Measurements from ENCODE around the gene OR13H1. TPM values are rescaled to one million over a fixed set of nuclear protein-coding genes. Genes with fewer than 3 reads are reported as not detected.
"Not testable (repeated sequence)": the region's sequence is repeated elsewhere in the genome, so short reads cannot be mapped to it uniquely, and the experiment has no call there.

Gene OR13H1, protein sequence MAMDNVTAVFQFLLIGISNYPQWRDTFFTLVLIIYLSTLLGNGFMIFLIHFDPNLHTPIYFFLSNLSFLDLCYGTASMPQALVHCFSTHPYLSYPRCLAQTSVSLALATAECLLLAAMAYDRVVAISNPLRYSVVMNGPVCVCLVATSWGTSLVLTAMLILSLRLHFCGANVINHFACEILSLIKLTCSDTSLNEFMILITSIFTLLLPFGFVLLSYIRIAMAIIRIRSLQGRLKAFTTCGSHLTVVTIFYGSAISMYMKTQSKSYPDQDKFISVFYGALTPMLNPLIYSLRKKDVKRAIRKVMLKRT
- total RNA-seq, result not detected in 2 replicates

DNA sequence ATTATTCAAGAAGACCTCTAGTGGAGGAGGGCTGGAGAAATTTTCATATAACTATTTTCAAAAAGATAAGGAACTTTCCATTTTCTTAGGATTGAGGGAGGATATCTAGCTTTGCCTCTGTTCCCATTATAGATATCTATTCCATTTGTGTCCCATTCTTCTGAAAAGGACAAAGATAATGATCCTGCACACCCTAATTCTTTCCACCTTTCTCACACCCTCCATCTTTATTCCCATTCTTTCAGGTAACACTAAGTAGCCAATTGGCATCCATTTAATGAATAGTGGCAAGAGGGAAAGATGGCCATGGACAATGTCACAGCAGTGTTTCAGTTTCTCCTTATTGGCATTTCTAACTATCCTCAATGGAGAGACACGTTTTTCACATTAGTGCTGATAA lies at the start of gene OR13H1:
TSS of gene OR13H1 (plus strand) at position 301 of the 400 bp plus-strand sequence. CDS start at position 301, 0 bp downstream.
- H3K4me3 Mint-ChIP-seq, result no peak within 1 kb of the TSS
- H3K9me3 Mint-ChIP-seq, result no peaks in the 10 kb centered on the region
- DNase-seq, result no peak
- H3K27ac Mint-ChIP-seq, result no peak within 1 kb of the TSS
- no peaks in the 10 kb centered on the region for H3K4me1 Mint-ChIP-seq
- intact Hi-C loops (cut with micrococcal nuclease), result no loop called here
- H3K27me3 Mint-ChIP-seq, result no peaks in the 10 kb centered on the region
- H3K36me3 Mint-ChIP-seq (ENCODE audit: low read depth), result no peaks in the 10 kb centered on the region

DNA sequence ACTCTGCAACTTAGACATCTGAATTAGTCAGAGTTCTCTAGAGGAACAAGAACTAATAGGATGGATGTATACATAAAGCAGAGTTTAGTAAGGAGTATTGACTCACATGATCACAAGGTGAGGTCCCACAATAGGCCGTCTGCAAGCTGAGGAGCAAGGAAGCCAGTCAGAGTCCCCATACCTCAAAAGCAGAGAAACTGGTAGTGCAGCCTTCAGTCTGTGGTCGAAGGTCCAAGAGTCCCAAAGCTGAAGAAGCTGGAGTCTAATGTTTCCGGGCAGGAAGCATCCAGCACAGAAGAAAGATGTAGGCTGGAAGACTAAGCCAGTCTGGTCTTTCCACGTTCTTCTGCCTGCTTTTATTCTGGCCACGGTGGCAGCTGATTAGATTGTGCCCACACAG lies 42.3 kb upstream of the OR13H1 start:
- intact Hi-C loops (cut with micrococcal nuclease); H3K4me3 Mint-ChIP-seq; H3K27ac Mint-ChIP-seq; H3K36me3 Mint-ChIP-seq (ENCODE audit: low read depth); H3K4me1 Mint-ChIP-seq; H3K27me3 Mint-ChIP-seq; H3K9me3 Mint-ChIP-seq; DNase-seq: not testable (repeated sequence)

DNA sequence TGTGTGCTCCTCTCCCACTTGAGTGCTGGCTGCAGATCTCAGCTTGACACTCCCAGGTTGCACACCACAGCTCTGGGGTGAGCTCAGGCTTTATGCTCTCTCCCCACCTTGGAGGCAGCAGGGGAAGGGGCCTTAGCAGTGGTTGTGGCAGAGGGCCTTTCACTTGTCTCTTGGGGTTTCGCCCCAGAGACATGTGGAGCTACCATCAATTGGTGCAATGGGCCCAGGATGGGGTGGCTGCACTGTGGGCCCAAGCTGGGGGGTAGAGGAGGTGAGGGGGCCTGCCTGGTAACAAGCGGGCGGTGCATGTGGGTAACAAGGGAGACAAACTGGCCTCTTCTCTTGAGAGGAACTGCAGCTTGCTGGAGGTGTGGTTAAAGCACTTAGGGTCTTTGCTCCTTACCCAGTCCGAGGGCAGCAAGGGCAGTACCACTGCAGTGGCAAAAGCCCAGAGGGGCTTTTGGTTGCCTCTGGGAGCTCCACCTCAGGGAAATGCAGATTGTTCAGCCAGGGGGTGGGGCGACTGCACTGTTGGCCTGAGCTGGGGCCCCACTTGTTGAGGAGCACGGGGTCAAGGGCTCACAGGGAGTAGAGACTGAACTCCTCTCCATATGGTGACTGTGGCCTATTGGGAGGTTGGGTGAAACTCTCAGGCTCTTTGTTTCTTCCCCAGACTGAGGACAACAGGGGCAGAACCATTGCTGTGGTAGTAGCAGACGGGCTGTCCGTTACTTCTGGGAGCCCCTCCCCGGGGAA lies 30.5 kb upstream of the OR13H1 start:
- H3K4me3 Mint-ChIP-seq, result no peak overlapping the region
- DNase-seq, result no peak
- H3K9me3 Mint-ChIP-seq, result no peaks in the 10 kb centered on the region
- intact Hi-C loops (cut with micrococcal nuclease), result no loop called here
- no peaks in the 10 kb centered on the region for H3K27me3 Mint-ChIP-seq
- H3K27ac Mint-ChIP-seq, result no peak overlapping the region
- H3K36me3 Mint-ChIP-seq (ENCODE audit: low read depth), result no peaks in the 10 kb centered on the region
- no peaks in the 10 kb centered on the region for H3K4me1 Mint-ChIP-seq

DNA sequence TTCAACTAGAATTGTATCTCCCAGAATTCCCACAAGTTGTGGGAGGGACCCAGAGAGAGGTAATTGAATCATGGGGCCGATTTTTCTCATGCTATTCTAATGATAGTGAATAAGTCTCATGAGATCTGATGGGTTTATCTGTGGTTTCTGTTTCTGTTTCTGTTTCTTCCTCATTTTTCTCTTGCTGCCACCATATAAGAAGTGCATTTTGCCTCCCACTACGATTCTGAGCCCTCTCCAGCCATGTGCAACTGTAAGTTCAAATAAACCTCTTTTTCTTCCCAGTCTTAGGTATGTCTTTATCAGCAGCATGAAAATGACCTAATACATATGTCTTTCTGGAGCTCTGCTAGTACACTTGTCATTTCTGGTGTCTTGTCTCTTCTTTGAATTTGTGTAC lies 22.1 kb upstream of the OR13H1 start:
- H3K4me1 Mint-ChIP-seq, result no peaks in the 10 kb centered on the region
- H3K4me3 Mint-ChIP-seq, result no peak overlapping the region
- no peaks in the 10 kb centered on the region for H3K36me3 Mint-ChIP-seq (ENCODE audit: low read depth)
- no peak overlapping the region for H3K27ac Mint-ChIP-seq
- intact Hi-C loops (cut with micrococcal nuclease), result no loop called here
- no peaks in the 10 kb centered on the region for H3K27me3 Mint-ChIP-seq
- no peak for DNase-seq
- no peaks in the 10 kb centered on the region for H3K9me3 Mint-ChIP-seq

DNA sequence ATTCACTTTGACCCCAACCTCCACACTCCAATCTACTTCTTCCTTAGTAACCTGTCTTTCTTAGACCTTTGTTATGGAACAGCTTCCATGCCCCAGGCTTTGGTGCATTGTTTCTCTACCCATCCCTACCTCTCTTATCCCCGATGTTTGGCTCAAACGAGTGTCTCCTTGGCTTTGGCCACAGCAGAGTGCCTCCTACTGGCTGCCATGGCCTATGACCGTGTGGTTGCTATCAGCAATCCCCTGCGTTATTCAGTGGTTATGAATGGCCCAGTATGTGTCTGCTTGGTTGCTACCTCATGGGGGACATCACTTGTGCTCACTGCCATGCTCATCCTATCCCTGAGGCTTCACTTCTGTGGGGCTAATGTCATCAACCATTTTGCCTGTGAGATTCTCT lies 344 bp downstream of the OR13H1 start:
- Mint-ChIP-seq H3K27ac (no peak overlapping the region), H3K27me3 (no peaks in the 10 kb centered on the region), H3K36me3 (ENCODE audit: low read depth) (no peaks in the 10 kb centered on the region), H3K9me3 (no peaks in the 10 kb centered on the region), H3K4me3 (no peak overlapping the region), H3K4me1 (no peaks in the 10 kb centered on the region)
- intact Hi-C loops (cut with micrococcal nuclease), result no loop called here
- DNase-seq, result no peak

DNA sequence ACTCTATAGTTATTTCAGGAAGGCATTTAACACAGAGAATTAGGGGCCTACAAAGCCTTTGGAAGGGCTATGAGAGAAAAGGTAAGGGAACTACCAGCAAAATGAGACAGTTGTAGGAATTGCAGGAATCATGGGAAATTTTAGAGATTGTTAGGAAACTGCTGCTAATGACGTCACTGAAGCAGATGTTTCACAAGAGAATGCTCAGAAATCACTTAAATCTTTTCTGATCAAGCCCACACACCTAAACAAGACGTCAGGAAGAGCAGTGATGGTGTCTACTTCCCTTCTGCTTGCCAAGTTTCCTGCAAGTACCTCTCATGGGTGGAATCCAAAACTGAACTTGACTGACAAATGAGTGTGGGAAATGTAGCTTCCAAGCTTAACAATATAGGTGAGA lies 5.1 kb downstream of the OR13H1 start:
- intact Hi-C loops (cut with micrococcal nuclease), result no loop called here
- Mint-ChIP-seq H3K9me3 (no peaks in the 10 kb centered on the region), H3K4me1 (no peaks in the 10 kb centered on the region), H3K4me3 (no peak overlapping the region), H3K36me3 (ENCODE audit: low read depth) (no peaks in the 10 kb centered on the region), H3K27me3 (no peaks in the 10 kb centered on the region), H3K27ac (no peak overlapping the region)
- no peak for DNase-seq

DNA sequence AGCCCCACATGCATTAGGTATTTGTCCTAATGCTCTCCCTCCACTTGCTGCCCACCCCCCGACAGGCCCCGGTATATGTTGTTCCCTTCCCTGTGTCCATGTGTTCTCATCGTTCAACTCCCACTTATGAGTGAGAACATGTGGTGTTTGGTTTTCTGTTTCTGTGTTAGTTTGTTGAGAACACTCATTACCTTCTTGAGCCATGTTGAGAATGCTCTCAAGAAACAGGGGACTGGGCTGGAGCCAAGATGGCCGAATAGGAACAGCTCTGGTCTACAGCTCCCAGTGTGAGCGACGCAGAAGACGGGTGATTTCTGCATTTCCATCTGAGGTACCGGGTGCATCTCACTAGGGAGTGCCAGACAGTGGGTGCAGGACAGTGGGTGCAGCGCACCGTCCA lies 8.6 kb downstream of the OR13H1 start:
- H3K4me1 Mint-ChIP-seq; H3K27me3 Mint-ChIP-seq; DNase-seq; H3K27ac Mint-ChIP-seq; H3K36me3 Mint-ChIP-seq (ENCODE audit: low read depth); intact Hi-C loops (cut with micrococcal nuclease); H3K4me3 Mint-ChIP-seq; H3K9me3 Mint-ChIP-seq: not testable (repeated sequence)

DNA sequence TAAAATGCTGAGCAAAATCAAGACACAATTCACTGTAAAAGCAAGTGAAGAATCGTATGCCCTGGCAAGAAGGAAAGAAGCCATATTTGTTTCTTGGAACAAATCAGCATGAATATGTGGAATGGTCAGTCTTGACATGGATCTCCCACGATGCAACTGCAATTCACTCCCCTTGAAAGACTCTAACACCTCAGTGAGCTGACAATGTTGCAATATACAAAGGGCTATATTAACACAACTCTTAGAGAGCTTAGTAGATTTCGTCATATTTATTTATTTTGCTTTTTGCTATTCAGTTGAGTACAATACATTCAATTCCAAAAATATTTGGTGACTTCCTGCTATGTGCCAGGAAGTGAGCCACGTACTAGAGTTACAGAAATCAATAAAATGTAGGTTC lies 14.7 kb downstream of the OR13H1 start:
- no peak overlapping the region for H3K27ac Mint-ChIP-seq
- no peak for DNase-seq
- H3K9me3 Mint-ChIP-seq, result no peaks in the 10 kb centered on the region
- no peaks in the 10 kb centered on the region for H3K4me1 Mint-ChIP-seq
- intact Hi-C loops (cut with micrococcal nuclease), result no loop called here
- no peaks in the 10 kb centered on the region for H3K27me3 Mint-ChIP-seq
- no peaks in the 10 kb centered on the region for H3K36me3 Mint-ChIP-seq (ENCODE audit: low read depth)
- H3K4me3 Mint-ChIP-seq, result no peak overlapping the region

DNA sequence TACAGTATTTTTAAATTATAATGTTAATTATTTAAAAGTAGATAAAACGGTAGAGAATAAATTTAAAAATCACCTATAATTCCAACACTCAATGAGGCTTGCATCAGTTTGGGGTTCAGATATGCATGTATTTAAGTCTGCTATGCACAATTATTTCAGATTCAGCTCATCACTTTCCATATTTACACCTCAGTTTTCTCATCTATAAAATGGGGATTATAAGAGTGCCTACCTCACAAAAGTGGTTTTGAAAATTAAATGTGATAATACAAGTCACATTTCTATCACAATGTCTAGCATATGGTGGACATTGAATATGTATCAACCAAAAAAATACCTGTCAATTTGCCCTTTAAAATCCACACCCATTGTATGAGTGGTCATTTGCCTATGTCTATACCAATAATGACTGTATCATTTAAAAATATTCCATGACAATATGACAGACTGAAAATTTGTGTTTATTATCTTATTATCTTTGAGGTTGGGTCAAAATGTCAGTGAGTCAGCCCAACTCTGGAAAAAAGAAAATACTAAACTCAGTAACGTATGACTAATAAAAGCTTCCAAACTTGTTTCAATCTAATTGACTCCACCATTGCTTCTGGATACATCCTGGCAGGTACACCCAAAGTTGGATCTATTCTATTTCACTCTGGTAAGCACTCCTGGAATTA lies 20.8 kb downstream of the OR13H1 start:
- H3K27ac Mint-ChIP-seq, result no peak overlapping the region
- no peaks in the 10 kb centered on the region for H3K27me3 Mint-ChIP-seq
- H3K9me3 Mint-ChIP-seq, result no peaks in the 10 kb centered on the region
- DNase-seq, result no peak
- intact Hi-C loops (cut with micrococcal nuclease), result no loop called here
- no peak overlapping the region for H3K4me3 Mint-ChIP-seq
- H3K36me3 Mint-ChIP-seq (ENCODE audit: low read depth), result no peaks in the 10 kb centered on the region
- H3K4me1 Mint-ChIP-seq, result no peaks in the 10 kb centered on the region

DNA sequence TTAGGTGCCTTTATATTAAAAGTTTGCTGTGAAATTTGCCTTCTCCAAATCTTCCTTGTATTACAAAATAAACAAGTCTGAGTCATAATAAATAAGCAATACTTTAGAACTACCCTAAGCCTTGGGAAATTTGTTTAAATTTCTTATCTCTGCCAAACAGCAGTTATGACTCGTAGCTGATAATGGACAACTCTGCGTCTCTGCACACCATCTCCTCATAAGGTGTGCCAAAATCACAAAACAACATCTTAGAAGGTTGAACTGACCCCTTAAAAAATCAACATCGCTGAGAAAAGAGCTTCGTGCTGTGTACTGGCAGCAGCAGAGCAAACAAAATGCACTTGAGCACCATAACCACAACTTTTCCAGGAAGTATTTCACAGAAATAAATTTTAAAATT lies 22.0 kb downstream of the OR13H1 start:
- Mint-ChIP-seq H3K4me1 (no peaks in the 10 kb centered on the region), H3K36me3 (ENCODE audit: low read depth) (no peaks in the 10 kb centered on the region), H3K4me3 (no peak overlapping the region), H3K9me3 (no peaks in the 10 kb centered on the region), H3K27me3 (no peaks in the 10 kb centered on the region), H3K27ac (no peak overlapping the region)
- intact Hi-C loops (cut with micrococcal nuclease), result no loop called here
- no peak for DNase-seq

DNA sequence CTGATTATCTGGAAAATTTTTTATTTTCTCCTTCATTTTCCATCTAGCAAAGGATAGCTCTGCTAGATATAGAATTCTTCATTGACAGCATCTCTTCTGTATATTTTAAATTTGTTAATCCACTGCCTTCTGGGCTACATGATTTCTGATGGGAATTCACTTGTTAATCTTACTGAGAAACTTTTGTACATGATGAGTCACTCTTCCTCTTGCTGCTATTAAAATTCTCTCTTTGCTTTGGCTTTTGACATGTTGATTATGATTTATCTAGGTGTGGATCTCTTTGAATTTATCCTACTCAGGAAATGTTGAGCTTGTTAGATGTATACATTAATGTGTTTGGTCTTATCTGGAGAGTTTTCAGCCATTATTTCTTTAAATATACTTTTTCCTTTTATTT lies 27.5 kb downstream of the OR13H1 start:
- Mint-ChIP-seq H3K4me3 (no peak overlapping the region), H3K4me1 (no peaks in the 10 kb centered on the region), H3K9me3 (no peaks in the 10 kb centered on the region), H3K27me3 (no peaks in the 10 kb centered on the region), H3K36me3 (ENCODE audit: low read depth) (no peaks in the 10 kb centered on the region), H3K27ac (no peak overlapping the region)
- no peak for DNase-seq
- intact Hi-C loops (cut with micrococcal nuclease), result no loop called here

DNA sequence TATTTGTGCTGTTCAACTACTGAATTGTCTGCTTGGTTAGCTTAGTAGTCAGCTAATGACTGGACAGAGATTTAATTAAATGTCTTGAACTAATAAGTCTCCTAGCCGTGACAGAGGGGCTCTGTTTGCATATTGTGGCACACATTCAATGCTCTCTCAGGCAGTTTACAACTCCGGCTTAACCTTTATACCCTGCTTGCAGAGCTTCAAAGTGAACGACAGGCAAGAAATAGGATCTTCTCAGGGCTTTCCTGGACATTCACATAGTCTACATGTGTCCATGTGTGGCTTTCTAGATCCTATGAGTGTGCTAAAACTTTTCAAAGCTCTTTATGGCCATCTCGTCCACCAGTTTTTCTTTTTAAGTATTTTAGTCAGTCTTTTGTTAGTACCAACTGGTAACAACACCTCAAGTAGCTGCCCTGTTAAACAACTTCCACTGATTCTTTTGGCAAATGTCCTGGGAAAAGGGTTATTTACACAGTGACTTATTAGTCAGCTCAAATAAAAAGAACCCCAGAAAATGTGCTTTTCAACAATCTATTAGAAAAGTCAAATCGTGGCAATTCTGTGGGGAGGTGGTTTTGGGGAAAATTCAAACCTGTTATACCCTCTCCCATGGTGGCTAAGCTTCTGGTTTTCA lies 28.6 kb downstream of the OR13H1 start:
- H3K27me3 Mint-ChIP-seq, result no peaks in the 10 kb centered on the region
- no peak for DNase-seq
- no peaks in the 10 kb centered on the region for H3K9me3 Mint-ChIP-seq
- intact Hi-C loops (cut with micrococcal nuclease), result no loop called here
- no peak overlapping the region for H3K27ac Mint-ChIP-seq
- no peak overlapping the region for H3K4me3 Mint-ChIP-seq
- H3K36me3 Mint-ChIP-seq (ENCODE audit: low read depth), result no peaks in the 10 kb centered on the region
- H3K4me1 Mint-ChIP-seq, result no peaks in the 10 kb centered on the region

DNA sequence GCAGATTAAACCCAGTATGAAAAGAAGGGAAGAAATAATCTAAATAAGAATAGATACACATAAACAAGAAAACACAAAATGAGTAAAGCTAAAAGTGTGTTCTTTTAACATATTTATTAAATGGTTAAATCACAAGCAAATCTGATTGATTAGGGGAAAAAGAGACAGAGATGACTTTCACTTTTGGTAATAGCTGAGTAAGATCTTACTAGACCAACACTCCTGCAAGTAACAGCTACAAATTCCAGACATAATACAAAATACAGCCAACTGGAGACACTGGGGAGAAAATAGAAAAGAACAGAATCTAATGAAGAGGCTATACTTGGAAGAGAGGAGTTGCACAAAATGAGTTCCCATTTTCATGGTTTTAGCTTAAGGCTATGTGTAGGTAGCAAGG lies 33.5 kb downstream of the OR13H1 start:
- DNase-seq, result no peak
- Mint-ChIP-seq H3K4me1 (no peaks in the 10 kb centered on the region), H3K36me3 (ENCODE audit: low read depth) (no peaks in the 10 kb centered on the region), H3K27me3 (no peaks in the 10 kb centered on the region), H3K27ac (no peak overlapping the region), H3K9me3 (no peaks in the 10 kb centered on the region), H3K4me3 (no peak overlapping the region)
- intact Hi-C loops (cut with micrococcal nuclease), result no loop called here
